Measurements from ENCODE around the gene PURA. TPM values are rescaled to one million over a fixed set of nuclear protein-coding genes. Genes with fewer than 3 reads are reported as not detected.

The PURA gene
- total and polyA plus RNA-seq, 2 of the 4 experiments (the other 2 are of a cell fraction) = 3.8 to 5.6 TPM

- H3K27ac ChIP-seq (ENCODE audit: insufficient read depth, low read length) = no peak overlapping the region
- peaks cover 34% of the 10 kb centered on the region for H3K27me3 ChIP-seq (ENCODE audit: control insufficient read depth, insufficient read depth, low read length)
- H2BK15ac ChIP-seq (ENCODE audit: low read depth, low read length) = no peak overlapping the region
- no peak overlapping the region for H3K18ac ChIP-seq (ENCODE audit: low read depth, low read length)
- no peak overlapping the region for H3K14ac ChIP-seq (replicated peaks; ENCODE audit: low read depth, low read length)
- DNase-seq (no peak), ATAC-seq (ENCODE audit: low read depth) (no peak)
- H3K9me3 ChIP-seq (ENCODE audit: control insufficient read depth, insufficient read depth, low read length) = no peaks in the 10 kb centered on the region
- BruUV-seq (replicated peaks) = no TSS peak
- WGBS, 2 experiments (ENCODE audit: extremely low coverage in 2 of 2, insufficient read length in 1 of 2) = no CpG with 5 or more reads among the region's 1 CpG
- in situ Hi-C loops (cut with MboI; ENCODE audit: low sequenced_read_pairs) = no loop called here
- no peak overlapping the region for H2BK5ac ChIP-seq (ENCODE audit: low read depth, low read length, poor library complexity, severe bottlenecking)
- H3K9me1 ChIP-seq (ENCODE audit: insufficient read depth, low read length) = no peaks in the 10 kb centered on the region
- H3K56ac ChIP-seq (ENCODE audit: extremely low read depth, insufficient read depth, low read length) = no peak overlapping the region
- no peak overlapping the region for H3K4me2 ChIP-seq (ENCODE audit: low read depth, low read length)
- H4K91ac ChIP-seq (ENCODE audit: insufficient read depth, low read depth, low read length) = no peak overlapping the region
- no peak overlapping the region for H2AK5ac ChIP-seq (ENCODE audit: low read depth, low read length)
- no peaks in the 10 kb centered on the region for H4K20me1 ChIP-seq (ENCODE audit: insufficient read depth, low read length)
- no peak overlapping the region for H2BK20ac ChIP-seq (ENCODE audit: low read depth, low read length)
- intact Hi-C loops (cut with micrococcal nuclease) = no loop called here
- no peaks in the 10 kb centered on the region for H3K36me3 ChIP-seq (ENCODE audit: control insufficient read depth, insufficient read depth, low read length)
- H3K23ac ChIP-seq (ENCODE audit: low read depth, low read length) = no peak overlapping the region
- H2AFZ ChIP-seq (replicated peaks; ENCODE audit: low read length, poor library complexity) = no peak overlapping the region
- no peaks in the 10 kb centered on the region for H3K4me1 ChIP-seq (ENCODE audit: control insufficient read depth, insufficient read depth, low read length)
- H2AK9ac ChIP-seq (replicated peaks; ENCODE audit: low read depth, low read length, poor library complexity) = no peak overlapping the region
- H3K4me3 ChIP-seq (ENCODE audit: insufficient read depth, low read depth, low read length) = no peak overlapping the region
- H3K79me1 ChIP-seq (ENCODE audit: low read depth in 1 of 2, low read length in 2 of 2) = no peaks in the 10 kb centered on the region
- dilution Hi-C loops (cut with HindIII; ENCODE audit: low sequenced_read_pairs, unreplicated experiment) = no loop called here
- H3K9ac ChIP-seq (ENCODE audit: low read depth, low read length) = no peak overlapping the region
- no peak overlapping the region for H4K5ac ChIP-seq (ENCODE audit: low read depth, low read length)
- TF ChIP-seq NFE2L2 (IDR thresholded peaks at IDR 0.05; ENCODE audit: low read depth, low read length) (no peak), CEBPB (IDR thresholded peaks at IDR 0.05; ENCODE audit: low read depth, low read length) (no peak), FOS (IDR thresholded peaks at IDR 0.05; ENCODE audit: low read depth, low read length) (no peak), RCOR1 (IDR thresholded peaks at IDR 0.05; ENCODE audit: insufficient replicate concordance, low read length) (no peak)
- no peak overlapping the region for H4K8ac ChIP-seq (ENCODE audit: low read depth in 2 of 2, low read length in 2 of 2)
- ChIA-PET POLR2A (ENCODE audit: unreplicated experiment) (no interaction called here), CTCF (no interaction called here)
- no peak overlapping the region for H2BK120ac ChIP-seq (ENCODE audit: low read depth, low read length)
- no peak overlapping the region for H3K4ac ChIP-seq (ENCODE audit: low read depth, low read length)
Measured at GRCh38 chr5:140083120-140083519, 30.8 kb upstream of the PURA start.
